Measurements from ENCODE around the gene KL. TPM values are rescaled to one million over a fixed set of nuclear protein-coding genes. Genes with fewer than 3 reads are reported as not detected.

The KL gene
- total RNA-seq, 1 experiment from 2014 or later: not detected

GRCh38 chr13:33089311-33089710, 73.1 kb downstream of the KL start:
- ChIA-PET RAD21 (ENCODE audit: low non-redundant PET in 1 of 2, low total read pairs in 2 of 2, uncharacterized antibody in 2 of 2, unreplicated experiment in 2 of 2) (no interaction called here), POLR2A (no interaction called here), CTCF (no interaction called here)
- no peaks in the 10 kb centered on the region for H3K36me3 ChIP-seq (ENCODE audit: control insufficient read depth in 1 of 2, insufficient read depth in 2 of 2, low read length in 2 of 2)
- BruUV-seq (replicated peaks): no TSS peak
- no peak for ATAC-seq
- intact Hi-C loops (cut with micrococcal nuclease): no loop called here
- no peaks in the 10 kb centered on the region for H4K20me1 ChIP-seq (ENCODE audit: insufficient read depth)
- no peak for DNase-seq (ENCODE audit: low read depth, low spot score)
- H3K4me3 ChIP-seq (replicated peaks in 1 of 2; ENCODE audit: low read depth in 1 of 2, low read length in 2 of 2): no peak overlapping the region
- peaks cover 0 to 16% of the 10 kb centered on the region in 2 experiments; a peak in 1 of 4 replicates for H3K4me1 ChIP-seq (ENCODE audit: control insufficient read depth in 1 of 2, insufficient read depth in 2 of 2, low read length in 2 of 2)
- H3K4me2 ChIP-seq (ENCODE audit: low read length): no peak overlapping the region
- H3K9ac ChIP-seq (ENCODE audit: low read length): no peak overlapping the region
- no peaks in the 10 kb centered on the region for H3K9me3 ChIP-seq (ENCODE audit: control insufficient read depth in 1 of 2, insufficient read depth in 1 of 2, low read depth in 1 of 2, low read length in 2 of 2)
- no peak for TF ChIP-seq CTCF (IDR thresholded peaks at IDR 0.05 in 2 of 3, conservative IDR thresholded peaks at IDR 0.05 in 1 of 3; ENCODE audit: borderline replicate concordance in 1 of 3, insufficient read depth in 1 of 3, low read depth in 2 of 3, low read length in 2 of 3)
- TF ChIP-seq ELF1 (IDR thresholded peaks at IDR 0.05; ENCODE audit: borderline replicate concordance, low read depth): no peak
- TF ChIP-seq POLR2A (IDR thresholded peaks at IDR 0.05; ENCODE audit: borderline replicate concordance, extremely low read depth, insufficient read depth, insufficient read length): no peak
- no peak for TF ChIP-seq ATF3 (IDR thresholded peaks at IDR 0.05)
- no peak for TF ChIP-seq EZH2phosphoT487 (IDR thresholded peaks at IDR 0.05; ENCODE audit: borderline replicate concordance)
- TF ChIP-seq EGR1 (IDR thresholded peaks at IDR 0.05; ENCODE audit: low read depth): no peak
- no peak for TF ChIP-seq YY1 (IDR thresholded peaks at IDR 0.05; ENCODE audit: extremely low read depth, insufficient replicate concordance, low read depth, low read length)
- TF ChIP-seq EZH2 (IDR thresholded peaks at IDR 0.05): no peak
- TF ChIP-seq SIN3A (IDR thresholded peaks at IDR 0.05; ENCODE audit: low read depth): no peak
- H2AFZ ChIP-seq (ENCODE audit: low read depth, low read length, poor library complexity, severe bottlenecking): no peak overlapping the region
- no peaks in the 10 kb centered on the region for H3K79me2 ChIP-seq (ENCODE audit: insufficient read depth, low read length)
- no peaks in the 10 kb centered on the region for H3K9me2 ChIP-seq (ENCODE audit: insufficient read depth)
- H3K27ac ChIP-seq (ENCODE audit: low read depth, low read length): no peak overlapping the region
- no peaks in the 10 kb centered on the region for H3K27me3 ChIP-seq (ENCODE audit: insufficient read depth, low read length)

Data from HCT116 (cell line).